GM12878 (cell line): Measurements from ENCODE around the gene CHCT1. TPM values are rescaled to one million over a fixed set of nuclear protein-coding genes. Genes with fewer than 3 reads are reported as not detected.

Source experiments
- CBFB ChIP-seq: IDR thresholded peaks from 2 replicates; pipeline ENCODE4 v1.6.1; 2016; ENCODE audit warnings: antibody characterized with exemption, low read depth
- EP300 ChIP-seq, 2 experiments: fragments of 150-350 bp in 1 of 2; IDR thresholded peaks; 2 replicates each; pipeline ENCODE4 v1.6.1; 2011 to 2012; ENCODE audit warnings: low read depth in 2 of 2, low read length in 2 of 2, borderline replicate concordance in 1 of 2, improper control_type of control experiment in 1 of 2, inconsistent platforms in 1 of 2; ENCODE audit not compliant: control insufficient read depth in 1 of 2
- FOXK2 ChIP-seq: fragments of 450-650 bp; IDR thresholded peaks from 2 replicates; pipeline ENCODE4 v1.6.1; 2017; ENCODE audit warnings: mild to moderate bottlenecking, moderate library complexity
- FOXM1 ChIP-seq: IDR thresholded peaks from 2 replicates; pipeline ENCODE4 v1.6.1; 2012; ENCODE audit warnings: low read depth, mild to moderate bottlenecking, inconsistent platforms, low read length, moderate library complexity
- HDAC6 ChIP-seq: fragments of 200-600 bp; sonication (generic); IDR thresholded peaks from one replicate; pipeline ENCODE4 v1.8.0; 2017; ENCODE audit warnings: antibody characterized with exemption; ENCODE audit not compliant: unreplicated experiment
- IKZF2 ChIP-seq, 2 experiments: fragments of 450-650 bp; IDR thresholded peaks; 2 replicates each; pipeline ENCODE4 v1.6.1; 2017; ENCODE audit warnings: mild to moderate bottlenecking in 2 of 2, moderate library complexity in 2 of 2
- LARP7 ChIP-seq: fragments of 450-650 bp; IDR thresholded peaks from 2 replicates; pipeline ENCODE4 v1.6.1; 2017; ENCODE audit warnings: mild to moderate bottlenecking
- MXI1 ChIP-seq: fragments of 150-350 bp; IDR thresholded peaks from 2 replicates; pipeline ENCODE4 v1.6.1; 2011; ENCODE audit warnings: low read depth, mild to moderate bottlenecking, inconsistent platforms, low read length, improper control_type of control experiment
- NFXL1 ChIP-seq: fragments of 450-650 bp; IDR thresholded peaks from 2 replicates; pipeline ENCODE4 v1.6.1; 2017; ENCODE audit warnings: antibody characterized with exemption, mild to moderate bottlenecking, borderline replicate concordance
- NFYA ChIP-seq: IDR thresholded peaks from 2 replicates; pipeline ENCODE4 v1.6.1; 2011; ENCODE audit warnings: low read depth, mild to moderate bottlenecking, low read length, improper control_type of control experiment, borderline replicate concordance
- PAX8 ChIP-seq: fragments of 450-650 bp; IDR thresholded peaks from 2 replicates; pipeline ENCODE4 v1.6.1; 2017; ENCODE audit warnings: mild to moderate bottlenecking, moderate library complexity
- RB1 ChIP-seq: fragments of 450-650 bp; formaldehyde crosslinking; IDR thresholded peaks from 2 replicates; pipeline ENCODE4 v1.6.1; 2017; ENCODE audit warnings: mild to moderate bottlenecking, borderline replicate concordance
- RBBP5 ChIP-seq: fragments of 200-600 bp; sonication (generic); conservative IDR thresholded peaks from 2 replicates; pipeline ENCODE4 v1.6.1; 2016
- SUZ12 ChIP-seq: fragments of 200-600 bp; sonication (generic); IDR thresholded peaks from one replicate; pipeline ENCODE4 v1.6.1; 2018; ENCODE audit warnings: antibody characterized with exemption, mild to moderate bottlenecking; ENCODE audit not compliant: unreplicated experiment
- TCF3 ChIP-seq: IDR thresholded peaks from 2 replicates; pipeline ENCODE4 v1.6.1; 2012; ENCODE audit warnings: low read depth, mild to moderate bottlenecking, low read length, borderline replicate concordance; ENCODE audit not compliant: insufficient read depth
- ZNF24 ChIP-seq: fragments of 450-650 bp; IDR thresholded peaks from 2 replicates; pipeline ENCODE4 v1.6.1; 2017; ENCODE audit warnings: antibody characterized with exemption, mild to moderate bottlenecking
- polyA plus RNA-seq, 11 experiments: library from polyadenylated mRNA; depleted of rRNA in 4 of 11; unstranded in 6 of 11; stranded (reverse) in 5 of 11; fragments of >200 nt; fragmentation: Nextera tagmentation in 4 of 11; fragmentation: Illumina TruSeq in 1 of 11; extraction: Ambion mirVana in 4 of 11; extraction: Trizol in 1 of 11; gene quantifications; 1 replicate in 1 of 11; 2 replicates in 10 of 11; pipeline versions ENCODE4 v1.2.1 to v1.2.3, GENCODE V29; 2011 to 2016; ENCODE audit warnings: inconsistent platforms in 2 of 11, missing spikeins in 2 of 11, low read depth in 1 of 11
- total RNA-seq, 4 experiments: library from RNA; depleted of rRNA in 3 of 4; stranded (reverse); fragments of >200 nt in 3 of 4; fragmentation: Illumina TruSeq in 1 of 4; extraction: Trizol in 1 of 4; gene quantifications; 2 replicates each; pipeline versions ENCODE4 v1.2.1 to v1.2.3, GENCODE V29; 2013 to 2021
- TF ChIP-seq, protein P1 (sequence below): fragments of 450-650 bp; IDR thresholded peaks from 2 replicates; pipeline ENCODE4 v1.6.1; 2017; ENCODE audit warnings: mild to moderate bottlenecking, moderate library complexity
- TF ChIP-seq, protein P2 (sequence below): fragments of 450-650 bp; IDR thresholded peaks from 2 replicates; pipeline ENCODE4 v1.6.1; 2014; ENCODE audit warnings: mild to moderate bottlenecking
- TF ChIP-seq, protein P3 (sequence below): IDR thresholded peaks from 2 replicates; pipeline ENCODE4 v1.6.1; 2011; ENCODE audit warnings: mild to moderate bottlenecking, low read depth, low read length, moderate library complexity; ENCODE audit not compliant: insufficient replicate concordance

CHCT1 gene
- total and polyA plus RNA-seq, 10 of the 15 experiments (the other 5 are each of a cell fraction or from before 2014, with no cell fraction given) = 0.23 to 0.35 TPM; not detected in 8

DNA sequence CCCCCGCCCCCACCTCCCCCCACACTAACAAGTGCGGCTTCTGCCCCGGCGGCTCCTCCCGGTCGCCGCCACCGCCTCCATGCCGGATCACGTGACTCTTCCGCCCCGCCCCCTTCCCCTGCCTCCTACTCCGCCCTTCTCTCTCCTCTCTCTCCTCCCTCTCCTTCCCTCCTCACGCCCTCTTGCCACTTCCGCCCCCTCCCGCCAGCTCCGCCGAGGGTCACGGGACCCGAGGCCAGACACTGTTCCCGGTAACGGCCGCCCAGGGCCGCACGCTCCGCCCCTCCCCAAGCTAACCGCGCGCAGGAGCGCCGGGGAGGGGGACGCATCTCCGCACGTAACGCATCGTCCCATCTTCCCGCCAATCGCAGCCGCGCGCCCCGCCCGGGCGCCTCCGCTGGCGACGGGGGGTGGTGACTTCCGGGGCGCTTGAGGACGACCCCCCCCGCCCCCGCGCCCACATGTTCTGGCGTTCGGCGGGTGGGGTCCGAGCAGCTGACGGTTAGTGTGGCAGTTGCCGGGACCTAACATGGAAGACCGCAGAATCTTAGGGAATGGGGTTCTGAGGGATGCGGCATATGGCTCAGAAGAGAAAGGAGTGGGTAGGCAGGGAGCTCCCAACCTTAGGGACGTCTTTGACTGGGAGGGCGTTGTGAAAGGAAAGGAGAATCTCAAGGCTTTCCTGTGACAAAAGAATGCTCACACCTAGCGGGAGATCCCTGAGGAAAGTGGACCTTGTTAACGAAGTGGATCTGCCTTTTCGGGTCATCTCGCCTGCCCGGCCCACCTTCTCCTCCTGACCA lies 30.0 kb upstream of the CHCT1 start, which contains the start of gene USP32 (continued):
- TF ChIP-seq PAX8 = no peak
- no peak for TF ChIP-seq RBBP5
- TF ChIP-seq, protein P1, sequence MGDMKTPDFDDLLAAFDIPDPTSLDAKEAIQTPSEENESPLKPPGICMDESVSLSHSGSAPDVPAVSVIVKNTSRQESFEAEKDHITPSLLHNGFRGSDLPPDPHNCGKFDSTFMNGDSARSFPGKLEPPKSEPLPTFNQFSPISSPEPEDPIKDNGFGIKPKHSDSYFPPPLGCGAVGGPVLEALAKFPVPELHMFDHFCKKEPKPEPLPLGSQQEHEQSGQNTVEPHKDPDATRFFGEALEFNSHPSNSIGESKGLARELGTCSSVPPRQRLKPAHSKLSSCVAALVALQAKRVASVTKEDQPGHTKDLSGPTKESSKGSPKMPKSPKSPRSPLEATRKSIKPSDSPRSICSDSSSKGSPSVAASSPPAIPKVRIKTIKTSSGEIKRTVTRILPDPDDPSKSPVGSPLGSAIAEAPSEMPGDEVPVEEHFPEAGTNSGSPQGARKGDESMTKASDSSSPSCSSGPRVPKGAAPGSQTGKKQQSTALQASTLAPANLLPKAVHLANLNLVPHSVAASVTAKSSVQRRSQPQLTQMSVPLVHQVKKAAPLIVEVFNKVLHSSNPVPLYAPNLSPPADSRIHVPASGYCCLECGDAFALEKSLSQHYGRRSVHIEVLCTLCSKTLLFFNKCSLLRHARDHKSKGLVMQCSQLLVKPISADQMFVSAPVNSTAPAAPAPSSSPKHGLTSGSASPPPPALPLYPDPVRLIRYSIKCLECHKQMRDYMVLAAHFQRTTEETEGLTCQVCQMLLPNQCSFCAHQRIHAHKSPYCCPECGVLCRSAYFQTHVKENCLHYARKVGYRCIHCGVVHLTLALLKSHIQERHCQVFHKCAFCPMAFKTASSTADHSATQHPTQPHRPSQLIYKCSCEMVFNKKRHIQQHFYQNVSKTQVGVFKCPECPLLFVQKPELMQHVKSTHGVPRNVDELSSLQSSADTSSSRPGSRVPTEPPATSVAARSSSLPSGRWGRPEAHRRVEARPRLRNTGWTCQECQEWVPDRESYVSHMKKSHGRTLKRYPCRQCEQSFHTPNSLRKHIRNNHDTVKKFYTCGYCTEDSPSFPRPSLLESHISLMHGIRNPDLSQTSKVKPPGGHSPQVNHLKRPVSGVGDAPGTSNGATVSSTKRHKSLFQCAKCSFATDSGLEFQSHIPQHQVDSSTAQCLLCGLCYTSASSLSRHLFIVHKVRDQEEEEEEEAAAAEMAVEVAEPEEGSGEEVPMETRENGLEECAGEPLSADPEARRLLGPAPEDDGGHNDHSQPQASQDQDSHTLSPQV = no peak
- TF ChIP-seq EP300 (IDR thresholded peaks at IDR 0.05; ENCODE audit: borderline replicate concordance in 1 of 2, control insufficient read depth in 1 of 2, low read depth in 2 of 2, low read length in 2 of 2) = peak in 1 of 2 experiments; percentile 36; a peak in 1 of 4 replicates
- peak; percentile 32; the same call in 1 of the 2 replicates for TF ChIP-seq CBFB
- peak; percentile 69; the same call in 1 of the 2 replicates for TF ChIP-seq LARP7
- no peak for TF ChIP-seq FOXM1
- TF ChIP-seq NFYA = no peak
- no peak for TF ChIP-seq HDAC6
- TF ChIP-seq MXI1 = peak; percentile 81; the same call in 1 of the 2 replicates
- peak; percentile 80; a peak in 3 of 4 replicates for TF ChIP-seq IKZF2 (IDR thresholded peaks at IDR 0.05)
- TF ChIP-seq ZNF24 = no peak
- TF ChIP-seq, protein P2, sequence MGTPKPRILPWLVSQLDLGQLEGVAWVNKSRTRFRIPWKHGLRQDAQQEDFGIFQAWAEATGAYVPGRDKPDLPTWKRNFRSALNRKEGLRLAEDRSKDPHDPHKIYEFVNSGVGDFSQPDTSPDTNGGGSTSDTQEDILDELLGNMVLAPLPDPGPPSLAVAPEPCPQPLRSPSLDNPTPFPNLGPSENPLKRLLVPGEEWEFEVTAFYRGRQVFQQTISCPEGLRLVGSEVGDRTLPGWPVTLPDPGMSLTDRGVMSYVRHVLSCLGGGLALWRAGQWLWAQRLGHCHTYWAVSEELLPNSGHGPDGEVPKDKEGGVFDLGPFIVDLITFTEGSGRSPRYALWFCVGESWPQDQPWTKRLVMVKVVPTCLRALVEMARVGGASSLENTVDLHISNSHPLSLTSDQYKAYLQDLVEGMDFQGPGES = peak; percentile 44
- no peak for TF ChIP-seq TCF3
- TF ChIP-seq SUZ12 = no peak
- no peak for TF ChIP-seq FOXK2
- peak; percentile 71 for TF ChIP-seq NFXL1
- TF ChIP-seq RB1 = peak; percentile 95; the same call in 1 of the 2 replicates
- TF ChIP-seq, protein P3, sequence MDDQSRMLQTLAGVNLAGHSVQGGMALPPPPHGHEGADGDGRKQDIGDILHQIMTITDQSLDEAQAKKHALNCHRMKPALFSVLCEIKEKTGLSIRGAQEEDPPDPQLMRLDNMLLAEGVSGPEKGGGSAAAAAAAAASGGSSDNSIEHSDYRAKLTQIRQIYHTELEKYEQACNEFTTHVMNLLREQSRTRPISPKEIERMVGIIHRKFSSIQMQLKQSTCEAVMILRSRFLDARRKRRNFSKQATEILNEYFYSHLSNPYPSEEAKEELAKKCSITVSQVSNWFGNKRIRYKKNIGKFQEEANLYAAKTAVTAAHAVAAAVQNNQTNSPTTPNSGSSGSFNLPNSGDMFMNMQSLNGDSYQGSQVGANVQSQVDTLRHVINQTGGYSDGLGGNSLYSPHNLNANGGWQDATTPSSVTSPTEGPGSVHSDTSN = no peak
